CD4-positive, alpha-beta T cell treated with Interleukin-17A for 1 hour (primary cell): ENCODE measurements around the gene CFAP43.
"Not testable (repeated sequence)": the region's sequence is repeated elsewhere in the genome, so short reads cannot be mapped to it uniquely, and the experiment has no call there.

Experiments used
- DNase-seq: peaks from one replicate; pipeline ENCODE4 v3.0.0-alpha.2; 2020

CFAP43 gene

GRCh38 chr10:104223304-104223703, 8.9 kb downstream of the CFAP43 start:
- no peak for DNase-seq

GRCh38 chr10:104220522-104220921, 11.6 kb downstream of the CFAP43 start:
- no peak for DNase-seq

- DNase-seq: no peak
These were observed 13.4 kb downstream of the CFAP43 start for GRCh38 chr10:104218751-104219150.

- DNase-seq: no peak
These were observed 15.5 kb downstream of the CFAP43 start for GRCh38 chr10:104216631-104217030.

GRCh38 chr10:104209575-104210198, 22.5 kb downstream of the CFAP43 start:
- peak; percentile 55 for DNase-seq

DNA sequence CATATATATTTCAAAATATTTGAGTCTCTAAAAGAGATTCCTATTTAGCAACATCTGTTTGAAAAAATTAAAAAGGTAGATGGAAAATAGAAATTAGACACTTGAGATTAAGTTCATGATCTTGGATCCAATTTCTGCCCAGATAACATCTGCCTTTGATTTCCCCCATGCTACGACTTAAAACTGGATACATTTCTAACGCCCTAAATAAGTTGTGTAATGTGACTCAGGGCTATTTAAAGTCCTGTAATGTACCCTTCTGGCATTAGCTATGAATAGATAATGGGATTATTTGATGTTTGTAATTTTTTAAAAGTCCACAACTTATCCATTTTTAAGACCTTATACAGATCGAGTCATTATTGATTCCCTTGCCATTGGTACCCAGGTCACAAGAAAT, 23.4 kb downstream of the CFAP43 start:
- DNase-seq: no peak

DNA sequence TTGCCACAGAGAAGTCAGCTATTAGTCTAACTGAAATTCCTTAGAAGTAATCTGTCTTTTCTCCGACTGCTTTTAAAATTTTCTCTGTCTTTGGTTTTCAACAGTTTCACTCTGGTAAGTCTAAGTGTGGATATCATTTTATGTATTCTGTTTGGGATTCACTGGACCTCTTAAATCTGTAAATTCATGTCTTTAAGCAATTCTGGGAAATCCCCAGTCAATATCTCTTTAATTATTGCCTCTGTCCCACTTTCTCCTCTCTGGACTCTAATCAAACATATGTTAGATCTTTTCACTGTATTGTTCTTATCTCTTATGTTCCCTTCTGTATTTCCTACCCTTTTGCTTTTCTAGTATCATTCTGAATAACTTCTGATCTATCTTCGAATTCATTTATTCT, 29.9 kb downstream of the CFAP43 start:
- DNase-seq: no peak

DNA sequence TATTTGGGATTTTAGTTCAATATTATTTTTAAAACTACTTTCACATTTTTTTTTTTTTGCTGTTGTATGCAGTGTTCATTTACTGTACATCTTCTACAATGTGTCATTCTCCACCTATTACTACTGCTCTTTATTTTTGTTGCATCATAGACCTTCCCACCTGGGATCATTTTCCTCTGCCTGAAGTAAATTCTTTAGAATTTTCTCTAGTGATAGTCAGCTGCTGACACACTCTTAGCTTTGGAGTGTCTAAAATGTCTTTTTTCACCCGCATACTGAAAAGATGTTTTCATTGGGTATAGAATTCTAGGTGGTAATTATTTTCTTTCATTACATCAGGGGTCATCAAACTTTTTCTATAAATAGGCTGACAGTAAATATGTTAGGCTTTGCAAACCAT, 30.5 kb downstream of the CFAP43 start:
- DNase-seq: no peak

DNA sequence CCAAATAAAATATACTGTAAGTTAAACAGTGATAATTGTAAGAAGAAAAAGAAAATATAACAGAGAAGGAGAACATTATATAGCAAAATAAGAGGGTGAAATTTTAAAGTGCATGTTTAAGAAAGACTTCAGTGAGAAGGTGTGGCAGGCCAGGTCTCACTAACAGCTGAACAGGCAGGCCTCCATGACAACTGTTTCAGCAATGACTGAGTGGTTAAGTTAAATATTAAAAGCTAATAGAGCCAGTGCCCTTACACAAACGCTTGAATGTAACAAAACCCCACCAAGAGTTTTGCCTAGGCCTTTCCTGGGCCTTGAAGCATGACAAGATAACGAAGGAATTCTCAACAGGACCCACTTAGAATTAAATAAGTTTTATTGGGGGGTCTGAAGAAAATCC, 32.6 kb downstream of the CFAP43 start:
- no peak for DNase-seq

DNA sequence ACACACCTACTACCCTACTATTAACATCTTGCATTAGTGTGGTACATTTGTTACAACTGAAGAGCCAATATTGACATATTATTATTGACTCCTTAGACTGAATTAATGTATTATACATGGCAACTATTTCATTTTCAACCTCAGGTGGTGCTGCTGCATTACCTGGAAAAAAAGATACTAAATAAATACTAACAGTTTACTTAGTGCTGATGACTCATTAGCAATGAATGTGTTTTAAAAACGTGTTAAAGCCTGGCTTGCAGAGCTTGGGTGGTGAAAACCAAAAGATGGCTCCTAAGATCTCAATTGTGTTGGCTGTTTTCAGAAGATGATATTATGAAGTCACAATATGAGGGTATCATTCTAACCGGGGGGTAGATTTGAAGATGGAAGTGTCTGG, 34.8 kb downstream of the CFAP43 start:
- DNase-seq: no peak

DNA sequence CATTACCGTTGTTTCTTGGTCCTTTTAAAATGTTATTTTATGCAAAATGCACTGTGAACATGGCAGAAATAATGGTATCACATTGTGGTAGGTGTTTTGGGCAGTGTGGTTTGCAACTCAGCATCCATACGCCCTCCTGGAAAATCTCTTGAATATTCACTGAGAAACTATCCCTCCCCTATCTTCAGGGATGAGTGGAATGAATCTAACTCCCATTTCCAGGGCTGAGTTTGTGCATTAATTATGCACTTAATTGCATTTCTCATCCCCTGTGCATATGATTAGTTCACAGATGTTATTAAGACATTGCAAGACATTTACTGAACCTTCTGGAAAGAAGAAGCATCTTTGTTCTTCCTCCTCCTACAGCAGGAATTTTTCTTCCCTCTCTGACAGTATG, 36.5 kb downstream of the CFAP43 start:
- no peak for DNase-seq

GRCh38 chr10:104193787-104194186, 38.4 kb downstream of the CFAP43 start:
- DNase-seq: no peak

GRCh38 chr10:104190695-104191094, 41.5 kb downstream of the CFAP43 start:
- no peak for DNase-seq

GRCh38 chr10:104183682-104184081, 48.5 kb downstream of the CFAP43 start:
- no peak for DNase-seq

DNA sequence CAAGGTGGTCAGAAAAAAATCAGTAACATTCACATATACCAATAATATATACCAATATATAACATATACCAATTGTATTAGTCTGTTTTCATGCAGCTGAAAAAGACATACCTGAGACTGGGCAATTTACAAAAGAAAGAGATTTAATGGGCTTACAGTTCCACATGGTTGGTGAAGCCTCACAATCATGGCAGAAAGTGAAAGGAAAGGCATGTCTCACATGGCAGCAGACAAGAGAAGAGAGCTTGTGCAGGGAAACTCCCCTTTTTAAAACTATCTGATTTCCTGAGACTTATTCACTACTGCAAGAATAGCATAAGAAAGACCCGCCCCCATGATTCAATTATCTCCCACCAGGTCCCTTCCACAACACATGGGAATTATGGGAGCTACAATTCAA, 58.0 kb downstream of the CFAP43 start:
- DNase-seq: not testable (repeated sequence)

DNA sequence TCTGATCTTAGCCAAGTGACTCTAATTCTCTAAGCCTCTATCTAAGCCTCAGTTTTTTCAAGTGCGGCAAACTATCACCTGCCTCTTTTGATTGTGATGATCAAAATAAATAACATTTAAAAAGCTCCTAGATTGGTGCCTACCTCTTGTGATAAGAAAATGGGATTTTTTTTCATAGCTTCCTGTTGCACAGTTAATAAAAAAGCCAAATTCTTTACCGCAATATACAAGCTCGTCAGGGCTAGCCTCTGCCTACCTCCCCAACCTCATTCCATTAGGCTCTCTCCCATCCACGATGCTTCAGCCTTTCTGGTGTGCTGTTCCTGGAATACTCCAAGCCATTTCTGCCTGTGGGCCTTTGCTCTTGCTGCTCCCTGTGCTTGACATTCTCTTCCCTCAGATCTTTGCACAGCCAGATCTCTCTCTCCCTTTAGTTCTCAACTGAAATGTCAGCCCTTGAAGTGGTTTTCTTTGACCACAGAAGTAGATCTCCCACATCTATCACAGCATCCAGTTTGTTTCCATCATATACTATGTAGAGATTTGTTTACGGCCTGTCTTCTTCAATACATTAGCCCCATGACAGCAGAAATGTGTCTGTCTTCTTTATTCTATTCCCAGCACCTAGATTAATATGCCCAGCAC, 61.4 kb downstream of the CFAP43 start:
- peak; percentile 57 for DNase-seq

- no peak for DNase-seq
These were observed 76.6 kb downstream of the CFAP43 start for GRCh38 chr10:104155591-104155990.

DNA sequence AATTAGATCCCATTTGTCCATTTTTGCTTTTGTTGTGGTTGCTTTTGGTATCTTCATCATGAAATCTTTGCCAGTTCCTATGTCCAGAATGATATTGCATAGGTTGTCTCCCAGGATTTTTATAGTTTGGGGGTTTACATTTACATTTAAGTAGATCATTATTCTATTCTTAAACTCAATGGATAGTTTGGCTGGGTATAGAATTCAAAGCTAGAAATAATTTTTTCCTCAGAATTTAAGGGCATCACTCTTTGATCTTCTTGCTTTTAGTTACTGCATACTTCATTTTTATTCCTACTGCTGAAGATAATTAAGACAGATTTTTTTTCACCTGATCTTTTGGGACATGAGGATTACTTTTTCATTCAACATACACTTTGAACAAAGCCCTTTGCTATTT, 80.4 kb downstream of the CFAP43 start:
- DNase-seq: no peak

GRCh38 chr10:104150139-104150538, 82.0 kb downstream of the CFAP43 start:
- no peak for DNase-seq

DNA sequence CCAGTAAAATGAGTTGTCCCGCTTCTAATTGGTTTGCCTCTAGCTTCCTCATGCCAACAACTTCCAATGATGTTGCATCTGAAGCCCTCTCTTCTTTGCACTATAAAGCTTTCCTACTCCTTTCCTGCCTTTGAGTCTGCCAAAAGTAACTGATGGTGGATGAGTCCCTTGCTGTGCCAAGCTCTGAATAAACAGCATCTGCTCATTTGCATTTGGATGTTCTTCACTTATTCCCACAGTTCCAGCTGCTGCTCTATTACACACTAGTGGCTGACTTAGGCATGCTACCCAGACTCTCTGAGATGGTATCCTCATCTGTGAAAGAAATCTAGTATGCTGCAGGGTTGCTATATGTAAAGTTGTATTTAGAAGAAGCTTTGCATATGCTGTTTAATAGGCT, 85.3 kb downstream of the CFAP43 start:
- no peak for DNase-seq

DNA sequence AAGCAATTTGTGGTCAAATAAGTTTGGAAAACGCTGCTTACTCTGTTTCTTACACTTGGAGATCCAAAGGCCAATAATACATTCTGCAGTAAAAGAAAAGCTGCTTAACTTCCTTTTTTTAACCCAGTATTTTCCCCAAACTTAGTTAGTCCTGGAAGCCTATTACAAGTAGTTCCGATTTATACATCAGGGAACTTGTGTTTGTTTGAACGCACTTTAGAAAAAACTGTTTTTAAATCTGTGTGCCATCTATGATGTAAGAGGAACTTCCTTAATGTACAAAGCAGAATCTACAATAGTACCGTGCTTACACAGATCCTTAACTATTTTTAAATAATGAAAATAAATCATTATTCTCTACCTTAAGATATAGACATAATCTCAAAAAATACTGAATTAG, 87.2 kb downstream of the CFAP43 start:
- no peak for DNase-seq

DNA sequence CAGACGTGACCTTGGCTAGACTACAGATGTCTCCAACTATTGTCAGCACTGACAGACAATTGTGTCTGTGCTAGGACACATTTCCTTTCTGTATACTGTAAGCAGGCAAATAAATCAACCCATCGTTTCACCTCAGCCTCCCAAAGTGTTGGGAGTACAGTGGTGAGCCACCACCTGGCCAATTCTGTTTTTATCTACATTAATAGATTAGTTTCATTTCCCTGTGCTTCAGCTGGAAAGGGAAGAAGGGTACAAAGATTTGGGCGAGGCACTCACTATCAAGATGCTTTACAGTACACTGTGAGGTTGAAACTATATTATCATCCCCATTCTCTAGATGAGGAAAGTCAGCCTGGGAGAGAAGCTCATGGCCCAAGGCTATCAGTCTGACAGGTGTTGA, 88.3 kb downstream of the CFAP43 start:
- DNase-seq: no peak

DNA sequence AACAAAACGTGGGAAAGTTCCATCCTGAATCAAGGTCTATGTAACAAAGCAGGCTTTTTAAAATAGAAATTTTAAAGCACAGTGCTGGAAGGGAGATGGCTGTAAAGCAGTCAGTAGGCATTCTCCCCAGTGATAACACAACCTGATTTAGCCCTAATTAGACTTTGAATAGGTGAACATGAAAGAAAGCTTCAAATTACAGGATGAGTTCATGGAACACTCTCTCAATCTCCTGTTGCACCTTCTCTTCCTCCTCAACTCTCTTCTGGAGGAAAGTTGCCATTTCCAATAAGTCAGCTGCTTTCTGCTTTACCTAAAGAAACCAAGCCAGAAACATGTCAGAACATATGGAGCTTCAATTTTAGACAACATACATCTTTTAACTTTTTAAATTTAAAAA, 90.1 kb downstream of the CFAP43 start:
- no peak for DNase-seq

DNA sequence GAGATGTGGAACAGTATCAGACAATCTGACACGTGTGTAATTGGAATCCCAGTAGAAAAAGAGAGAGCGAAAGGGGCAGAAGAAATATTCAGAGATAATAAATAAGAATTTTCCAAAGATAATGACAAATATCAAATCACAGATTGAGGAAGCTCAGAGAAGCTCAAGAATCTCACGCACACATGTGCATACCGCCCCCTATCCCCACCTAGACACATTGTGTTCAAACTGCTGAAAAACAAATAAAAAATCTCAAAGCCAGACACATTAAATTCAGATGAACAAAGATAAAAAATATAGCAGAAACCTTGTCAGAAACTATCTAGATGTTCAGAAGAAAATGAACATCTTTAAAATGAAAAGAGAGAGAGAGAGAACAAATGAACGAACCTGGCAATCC, 92.9 kb downstream of the CFAP43 start:
- DNase-seq: no peak

DNA sequence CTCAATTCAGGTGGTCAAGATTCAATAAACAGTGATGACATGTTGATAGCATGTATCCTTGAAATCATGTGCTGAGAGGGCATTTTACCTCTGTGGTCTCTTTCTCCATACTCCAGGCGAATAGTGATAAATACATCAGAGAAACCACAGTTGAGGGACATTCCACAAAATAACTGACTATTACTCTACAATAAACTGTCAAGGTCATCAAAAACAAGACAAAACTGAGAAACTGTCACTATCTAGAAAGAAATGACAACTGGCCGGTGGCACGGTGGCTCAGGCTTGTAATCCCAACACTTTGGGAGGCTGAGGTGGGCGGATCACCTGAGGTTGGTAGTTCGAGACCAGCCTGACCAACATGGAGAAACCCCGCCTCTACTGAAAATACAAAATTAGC, 94.0 kb downstream of the CFAP43 start:
- no peak for DNase-seq
